Measurements from ENCODE around the gene PIP5K1B.

PIP5K1B gene

GRCh38 chr9:68869022-68869421, 164.0 kb downstream of the PIP5K1B start:
- no peak for DNase-seq

- DNase-seq: no peak
Observed at GRCh38 chr9:68870086-68870485, 165.0 kb downstream of the PIP5K1B start.

GRCh38 chr9:68871236-68871635, 166.2 kb downstream of the PIP5K1B start:
- DNase-seq: no peak

- DNase-seq: no peak
Observed at GRCh38 chr9:68872026-68872501, 167.0 kb downstream of the PIP5K1B start.

- no peak for DNase-seq
Observed at GRCh38 chr9:68873179-68873578, 168.1 kb downstream of the PIP5K1B start.

- DNase-seq: no peak
Observed at GRCh38 chr9:68876273-68876672, 171.2 kb downstream of the PIP5K1B start.

- DNase-seq: no peak
Observed at GRCh38 chr9:68876681-68877080, 171.6 kb downstream of the PIP5K1B start.

GRCh38 chr9:68877219-68877618, 172.2 kb downstream of the PIP5K1B start:
- DNase-seq: no peak

- DNase-seq: no peak
Observed at GRCh38 chr9:68878450-68878849, 173.4 kb downstream of the PIP5K1B start.

- no peak for DNase-seq
Observed at GRCh38 chr9:68883224-68883623, 178.2 kb downstream of the PIP5K1B start.

GRCh38 chr9:68887232-68887631, 182.2 kb downstream of the PIP5K1B start:
- no peak for DNase-seq

GRCh38 chr9:68894502-68894901, 189.5 kb downstream of the PIP5K1B start:
- DNase-seq: peak; percentile 18

GRCh38 chr9:68895741-68896478, 190.9 kb downstream of the PIP5K1B start:
- peak; percentile 37 for DNase-seq

GRCh38 chr9:68896486-68896885, 191.4 kb downstream of the PIP5K1B start:
- no peak for DNase-seq

- no peak for DNase-seq
Observed at GRCh38 chr9:68897577-68898145, 192.6 kb downstream of the PIP5K1B start.

- DNase-seq: no peak
Observed at GRCh38 chr9:68898781-68899439, 193.9 kb downstream of the PIP5K1B start.

- DNase-seq: no peak
Observed at GRCh38 chr9:68904454-68904853, 199.4 kb downstream of the PIP5K1B start.

- DNase-seq: no peak
Observed at GRCh38 chr9:68905129-68905528, 200.1 kb downstream of the PIP5K1B start.

- DNase-seq: no peak
Observed at GRCh38 chr9:68907910-68908309, 202.9 kb downstream of the PIP5K1B start.

- DNase-seq: no peak
Observed at GRCh38 chr9:68912561-68912960, 207.5 kb downstream of the PIP5K1B start.

GRCh38 chr9:68913054-68913453, 208.0 kb downstream of the PIP5K1B start:
- DNase-seq: no peak

GRCh38 chr9:68914751-68915150, 209.7 kb downstream of the PIP5K1B start:
- no peak for DNase-seq

GRCh38 chr9:68919661-68920060, 214.6 kb downstream of the PIP5K1B start:
- no peak for DNase-seq

- no peak for DNase-seq
Observed at GRCh38 chr9:68920921-68921320, 215.9 kb downstream of the PIP5K1B start.
